ENCODE results near the gene C12orf50.
A peak's percentile ranks its signal among the peaks of the same experiment; 100 is the strongest.
"Not testable (repeated sequence)": the region's sequence is repeated elsewhere in the genome, so short reads cannot be mapped to it uniquely, and the experiment has no call there.

Gene C12orf50

GRCh38 chr12:87985069-87985675 is 44.0 kb downstream of the C12orf50 start:
- no peak for DNase-seq (ENCODE audit: low read depth)
- Histone ChIP-seq H3K4me1 (ENCODE audit: control insufficient read depth, insufficient read depth, low read length) (peaks cover 16% of the 10 kb centered on the region), H3K36me3 (ENCODE audit: control insufficient read depth, insufficient read depth, low read length, severe bottlenecking) (no peaks in the 10 kb centered on the region), H3K9me3 (ENCODE audit: control insufficient read depth, low read length) (no peaks in the 10 kb centered on the region), H3K27me3 (replicated peaks; ENCODE audit: control insufficient read depth, insufficient read depth, low read length) (no peaks in the 10 kb centered on the region), H3K9ac (ENCODE audit: low read length) (no peak overlapping the region), H3K4me3 (ENCODE audit: low read length) (no peak overlapping the region)

- Histone ChIP-seq H3K36me3 (ENCODE audit: control insufficient read depth, insufficient read depth, low read length, severe bottlenecking) (no peaks in the 10 kb centered on the region), H3K9me3 (ENCODE audit: control insufficient read depth, low read length) (no peaks in the 10 kb centered on the region), H3K9ac (ENCODE audit: low read length) (no peak overlapping the region), H3K4me1 (ENCODE audit: control insufficient read depth, insufficient read depth, low read length) (peaks cover 16% of the 10 kb centered on the region), H3K4me3 (ENCODE audit: low read length) (no peak overlapping the region), H3K27me3 (replicated peaks; ENCODE audit: control insufficient read depth, insufficient read depth, low read length) (no peaks in the 10 kb centered on the region)
- DNase-seq (ENCODE audit: low read depth), result peak; percentile 65
These were observed 47.0 kb downstream of the C12orf50 start for GRCh38 chr12:87982208-87982607.

- H3K9ac ChIP-seq (ENCODE audit: low read length), result peak overlapping the region; percentile 25
- H3K36me3 ChIP-seq (ENCODE audit: control insufficient read depth, insufficient read depth, low read length, severe bottlenecking), result no peaks in the 10 kb centered on the region
- H3K9me3 ChIP-seq (ENCODE audit: control insufficient read depth, low read length), result peaks cover 4% of the 10 kb centered on the region
- peak; percentile 9 for DNase-seq (ENCODE audit: low read depth)
- H3K4me1 ChIP-seq (ENCODE audit: control insufficient read depth, insufficient read depth, low read length), result peaks cover 16% of the 10 kb centered on the region
- H3K27me3 ChIP-seq (replicated peaks; ENCODE audit: control insufficient read depth, insufficient read depth, low read length), result no peaks in the 10 kb centered on the region
- H3K4me3 ChIP-seq (ENCODE audit: low read length), result no peak overlapping the region
These were observed 47.7 kb downstream of the C12orf50 start for GRCh38 chr12:87981495-87981894.

GRCh38 chr12:87975879-87976278 is 53.3 kb downstream of the C12orf50 start:
- Histone ChIP-seq H3K9ac (ENCODE audit: low read length) (no peak overlapping the region), H3K36me3 (ENCODE audit: control insufficient read depth, insufficient read depth, low read length, severe bottlenecking) (no peaks in the 10 kb centered on the region), H3K27me3 (replicated peaks; ENCODE audit: control insufficient read depth, insufficient read depth, low read length) (no peaks in the 10 kb centered on the region), H3K9me3 (ENCODE audit: control insufficient read depth, low read length) (peaks cover 7% of the 10 kb centered on the region), H3K4me1 (ENCODE audit: control insufficient read depth, insufficient read depth, low read length) (no peaks in the 10 kb centered on the region), H3K4me3 (ENCODE audit: low read length) (no peak overlapping the region)
- no peak for DNase-seq (ENCODE audit: low read depth)

GRCh38 chr12:87967871-87968270 is 61.3 kb downstream of the C12orf50 start:
- H3K4me1 ChIP-seq (ENCODE audit: control insufficient read depth, insufficient read depth, low read length), result no peaks in the 10 kb centered on the region
- no peaks in the 10 kb centered on the region for H3K27me3 ChIP-seq (replicated peaks; ENCODE audit: control insufficient read depth, insufficient read depth, low read length)
- no peaks in the 10 kb centered on the region for H3K9me3 ChIP-seq (ENCODE audit: control insufficient read depth, low read length)
- no peaks in the 10 kb centered on the region for H3K36me3 ChIP-seq (ENCODE audit: control insufficient read depth, insufficient read depth, low read length, severe bottlenecking)
- no peak overlapping the region for H3K4me3 ChIP-seq (ENCODE audit: low read length)
- H3K9ac ChIP-seq (ENCODE audit: low read length), result no peak overlapping the region
- peak; percentile 20 for DNase-seq (ENCODE audit: low read depth)

- no peak for DNase-seq (ENCODE audit: low read depth)
- H3K9me3 ChIP-seq (ENCODE audit: control insufficient read depth, low read length), result no peaks in the 10 kb centered on the region
- H3K4me1 ChIP-seq (ENCODE audit: control insufficient read depth, insufficient read depth, low read length), result no peaks in the 10 kb centered on the region
- no peak overlapping the region for H3K9ac ChIP-seq (ENCODE audit: low read length)
- H3K4me3 ChIP-seq (ENCODE audit: low read length), result no peak overlapping the region
- H3K36me3 ChIP-seq (ENCODE audit: control insufficient read depth, insufficient read depth, low read length, severe bottlenecking), result no peaks in the 10 kb centered on the region
- H3K27me3 ChIP-seq (replicated peaks; ENCODE audit: control insufficient read depth, insufficient read depth, low read length), result no peaks in the 10 kb centered on the region
These were observed 68.6 kb downstream of the C12orf50 start for GRCh38 chr12:87960566-87960965.

GRCh38 chr12:87954028-87954427 is 75.2 kb downstream of the C12orf50 start:
- DNase-seq (ENCODE audit: low read depth); H3K9me3 ChIP-seq (ENCODE audit: control insufficient read depth, low read length); H3K9ac ChIP-seq (ENCODE audit: low read length); H3K36me3 ChIP-seq (ENCODE audit: control insufficient read depth, insufficient read depth, low read length, severe bottlenecking); H3K4me3 ChIP-seq (ENCODE audit: low read length); H3K4me1 ChIP-seq (ENCODE audit: control insufficient read depth, insufficient read depth, low read length); H3K27me3 ChIP-seq (replicated peaks; ENCODE audit: control insufficient read depth, insufficient read depth, low read length): not testable (repeated sequence)

- Histone ChIP-seq H3K4me3 (ENCODE audit: low read length) (no peak overlapping the region), H3K27me3 (replicated peaks; ENCODE audit: control insufficient read depth, insufficient read depth, low read length) (no peaks in the 10 kb centered on the region)
- DNase-seq (ENCODE audit: low read depth), result peak; percentile 85
These were observed 75.8 kb downstream of the C12orf50 start for GRCh38 chr12:87953256-87953860.

GRCh38 chr12:87952850-87953249 is 76.4 kb downstream of the C12orf50 start:
- no peak for DNase-seq (ENCODE audit: low read depth)
- no peak overlapping the region for H3K4me3 ChIP-seq (ENCODE audit: low read length)
- H3K9ac ChIP-seq (ENCODE audit: low read length), result no peak overlapping the region
- H3K4me1 ChIP-seq (ENCODE audit: control insufficient read depth, insufficient read depth, low read length), result no peaks in the 10 kb centered on the region
- no peaks in the 10 kb centered on the region for H3K9me3 ChIP-seq (ENCODE audit: control insufficient read depth, low read length)
- no peaks in the 10 kb centered on the region for H3K36me3 ChIP-seq (ENCODE audit: control insufficient read depth, insufficient read depth, low read length, severe bottlenecking)
- no peaks in the 10 kb centered on the region for H3K27me3 ChIP-seq (replicated peaks; ENCODE audit: control insufficient read depth, insufficient read depth, low read length)

More at GRCh38 chr12:87953256-87953860, 75.8 kb downstream of the C12orf50 start:
- no peaks in the 10 kb centered on the region for H3K36me3 ChIP-seq (ENCODE audit: control insufficient read depth, insufficient read depth, low read length, severe bottlenecking)
- H3K4me1 ChIP-seq (ENCODE audit: control insufficient read depth, insufficient read depth, low read length), result no peaks in the 10 kb centered on the region
- H3K9me3 ChIP-seq (ENCODE audit: control insufficient read depth, low read length), result no peaks in the 10 kb centered on the region
- no peak overlapping the region for H3K9ac ChIP-seq (ENCODE audit: low read length)

GRCh38 chr12:87952223-87952622 is 77.0 kb downstream of the C12orf50 start:
- no peaks in the 10 kb centered on the region for H3K4me1 ChIP-seq (ENCODE audit: control insufficient read depth, insufficient read depth, low read length)
- no peaks in the 10 kb centered on the region for H3K9me3 ChIP-seq (ENCODE audit: control insufficient read depth, low read length)
- no peak overlapping the region for H3K9ac ChIP-seq (ENCODE audit: low read length)
- no peak overlapping the region for H3K4me3 ChIP-seq (ENCODE audit: low read length)
- no peaks in the 10 kb centered on the region for H3K36me3 ChIP-seq (ENCODE audit: control insufficient read depth, insufficient read depth, low read length, severe bottlenecking)
- no peak for DNase-seq (ENCODE audit: low read depth)
- no peaks in the 10 kb centered on the region for H3K27me3 ChIP-seq (replicated peaks; ENCODE audit: control insufficient read depth, insufficient read depth, low read length)

GRCh38 chr12:87943762-87944161 is 85.4 kb downstream of the C12orf50 start:
- H3K27me3 ChIP-seq (replicated peaks; ENCODE audit: control insufficient read depth, insufficient read depth, low read length), result no peaks in the 10 kb centered on the region
- DNase-seq (ENCODE audit: low read depth), result no peak
- no peak overlapping the region for H3K4me3 ChIP-seq (ENCODE audit: low read length)
- peaks cover 3% of the 10 kb centered on the region for H3K4me1 ChIP-seq (ENCODE audit: control insufficient read depth, insufficient read depth, low read length)
- no peak overlapping the region for H3K9ac ChIP-seq (ENCODE audit: low read length)
- H3K36me3 ChIP-seq (ENCODE audit: control insufficient read depth, insufficient read depth, low read length, severe bottlenecking), result no peaks in the 10 kb centered on the region
- H3K9me3 ChIP-seq (ENCODE audit: control insufficient read depth, low read length), result no peaks in the 10 kb centered on the region

- Histone ChIP-seq H3K9me3 (ENCODE audit: control insufficient read depth, low read length) (no peaks in the 10 kb centered on the region), H3K27me3 (replicated peaks; ENCODE audit: control insufficient read depth, insufficient read depth, low read length) (no peaks in the 10 kb centered on the region), H3K4me3 (ENCODE audit: low read length) (no peak overlapping the region), H3K36me3 (ENCODE audit: control insufficient read depth, insufficient read depth, low read length, severe bottlenecking) (no peaks in the 10 kb centered on the region), H3K4me1 (ENCODE audit: control insufficient read depth, insufficient read depth, low read length) (peaks cover 3% of the 10 kb centered on the region), H3K9ac (ENCODE audit: low read length) (no peak overlapping the region)
- no peak for DNase-seq (ENCODE audit: low read depth)
These were observed 86.2 kb downstream of the C12orf50 start for GRCh38 chr12:87943023-87943422.

Data from adipocyte (in vitro differentiated cells).